ENCODE data around the gene KCNE3.

The KCNE3 gene

DNA sequence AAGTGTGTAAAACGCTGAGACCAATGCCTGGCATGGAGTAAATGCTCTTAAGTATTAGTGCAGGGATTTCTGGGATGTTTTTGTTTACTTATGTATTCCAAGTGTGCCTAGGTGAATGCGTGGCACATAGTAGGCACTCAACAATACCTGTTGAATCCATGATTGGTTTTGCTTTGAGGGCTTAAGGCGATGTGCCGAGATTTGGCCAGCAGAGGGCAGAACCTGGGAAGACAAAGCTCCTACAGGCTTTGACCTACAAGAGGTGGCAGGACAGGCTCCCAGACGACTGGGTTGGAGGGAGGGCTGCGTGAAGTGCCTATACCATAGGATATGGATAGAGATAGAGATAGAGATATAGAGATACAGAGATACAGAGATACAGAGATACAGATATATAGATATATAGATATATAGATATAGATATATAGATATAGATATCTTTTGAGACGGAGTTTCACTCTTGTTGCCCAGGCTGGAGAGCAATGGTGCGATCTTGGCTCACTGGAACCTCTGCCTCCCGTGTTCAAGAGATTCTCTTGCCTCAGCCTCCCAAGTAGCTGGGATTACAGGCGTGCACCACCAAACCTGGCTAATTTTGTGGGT is 13.9 kb downstream of the KCNE3 start:
- no peak for DNase-seq (ENCODE audit: insufficient read length)
- peak; percentile 75 for FAIRE-seq
- TF ChIP-seq TAF1 (IDR thresholded peaks at IDR 0.05; ENCODE audit: borderline replicate concordance, low read depth, low read length) (no peak), POLR2AphosphoS5 (IDR thresholded peaks at IDR 0.05; ENCODE audit: low read depth, low read length) (no peak), POLR2A (IDR thresholded peaks at IDR 0.05; ENCODE audit: low read depth, low read length) (no peak)

DNA sequence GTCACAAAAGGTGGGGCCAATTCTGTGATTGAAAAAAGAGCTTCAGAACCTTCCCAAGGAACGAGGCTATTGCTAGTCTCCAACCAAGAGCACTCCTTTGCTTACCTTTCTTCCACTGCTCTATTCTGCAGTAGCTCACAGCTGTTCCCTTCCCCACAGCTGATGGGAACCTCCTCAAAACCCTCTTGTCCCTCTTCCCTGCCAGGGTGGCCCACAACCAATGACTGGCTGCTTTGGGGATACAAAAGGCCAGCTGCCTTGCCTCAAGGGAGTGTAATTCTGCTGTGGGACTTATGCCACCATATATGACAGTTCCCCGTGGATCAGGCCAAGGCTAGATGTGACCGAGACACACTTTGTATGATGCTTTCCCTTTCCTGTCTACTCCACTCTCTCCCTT is 15.0 kb downstream of the KCNE3 start:
- no peak for TF ChIP-seq POLR2AphosphoS5 (IDR thresholded peaks at IDR 0.05; ENCODE audit: low read depth, low read length)
- no peak for TF ChIP-seq TAF1 (IDR thresholded peaks at IDR 0.05; ENCODE audit: borderline replicate concordance, low read depth, low read length)
- TF ChIP-seq POLR2A (IDR thresholded peaks at IDR 0.05; ENCODE audit: low read depth, low read length): no peak
- DNase-seq (ENCODE audit: insufficient read length) (no peak), FAIRE-seq (no peak)

DNA sequence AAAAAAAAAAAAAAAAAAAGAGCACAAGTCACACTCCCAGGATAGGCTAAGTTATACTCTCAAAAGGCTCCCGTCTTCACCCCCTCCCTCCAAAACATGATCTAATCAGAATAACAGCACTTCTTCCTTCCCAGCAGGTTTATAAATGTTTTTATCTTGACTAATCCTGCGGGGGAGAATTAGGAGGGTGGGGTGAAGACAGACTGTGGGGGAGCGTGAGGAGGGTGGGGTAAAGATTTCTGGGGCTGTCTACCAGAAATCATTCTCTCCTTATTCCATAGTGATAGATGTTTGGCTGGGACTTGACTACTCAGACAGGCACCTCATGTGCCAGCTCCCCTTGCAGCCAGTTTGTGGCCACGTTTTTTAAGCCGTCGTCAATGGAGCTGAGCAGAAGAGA is 17.0 kb downstream of the KCNE3 start:
- no peak for DNase-seq (ENCODE audit: insufficient read length)
- TF ChIP-seq POLR2A (IDR thresholded peaks at IDR 0.05; ENCODE audit: low read depth, low read length) (no peak), TAF1 (IDR thresholded peaks at IDR 0.05; ENCODE audit: borderline replicate concordance, low read depth, low read length) (no peak), POLR2AphosphoS5 (IDR thresholded peaks at IDR 0.05; ENCODE audit: low read depth, low read length) (no peak)
- no peak for FAIRE-seq

DNA sequence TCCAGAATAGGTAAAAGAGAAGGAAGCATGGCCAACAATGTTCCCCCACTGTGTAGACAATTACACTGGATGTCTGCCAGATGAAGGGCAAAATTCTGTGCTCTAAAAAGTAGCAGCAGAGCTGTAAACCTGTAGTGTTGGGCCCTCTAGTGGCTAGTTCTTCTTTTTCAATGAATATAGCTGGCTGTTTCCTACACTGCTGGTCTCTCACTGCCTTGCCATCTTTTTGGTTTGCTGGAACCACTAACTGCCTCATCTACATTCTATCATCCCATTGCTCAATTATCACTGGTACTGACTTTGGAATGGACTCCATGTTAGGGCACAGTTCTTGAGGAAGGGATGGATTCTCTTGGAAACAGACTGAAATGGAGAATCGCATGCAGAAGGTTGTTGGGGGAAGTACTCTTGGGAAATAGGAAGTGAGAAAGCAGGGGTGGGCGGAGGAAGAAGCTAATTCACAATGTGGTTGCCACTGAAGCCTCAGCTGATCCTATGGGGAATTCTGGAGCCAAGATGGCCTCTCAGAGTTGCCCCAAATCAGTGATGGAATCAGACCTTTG is 17.9 kb downstream of the KCNE3 start:
- FAIRE-seq: peak; percentile 88
- TF ChIP-seq POLR2AphosphoS5 (IDR thresholded peaks at IDR 0.05; ENCODE audit: low read depth, low read length): no peak
- no peak for TF ChIP-seq POLR2A (IDR thresholded peaks at IDR 0.05; ENCODE audit: low read depth, low read length)
- TF ChIP-seq TAF1 (IDR thresholded peaks at IDR 0.05; ENCODE audit: borderline replicate concordance, low read depth, low read length): no peak
- no peak for DNase-seq (ENCODE audit: insufficient read length)

DNA sequence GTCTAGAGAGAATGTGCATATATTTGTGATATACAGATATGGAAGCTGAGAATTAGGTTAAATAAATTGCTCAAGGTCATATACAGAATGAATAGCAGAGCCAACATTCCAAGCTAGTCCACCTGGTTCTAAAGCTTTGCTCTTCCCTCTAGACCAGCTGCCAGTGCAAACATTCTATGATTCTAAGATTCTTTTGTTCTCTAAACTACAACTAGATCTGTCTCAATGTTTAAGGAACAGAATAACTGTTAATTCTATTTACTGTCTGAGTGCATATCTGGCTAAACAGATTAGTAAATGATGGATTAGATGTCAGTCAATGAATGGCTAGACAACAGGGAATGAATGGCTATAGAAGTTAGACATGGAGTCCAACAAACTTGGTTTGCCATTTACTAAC is 19.6 kb downstream of the KCNE3 start:
- FAIRE-seq (no peak), DNase-seq (ENCODE audit: insufficient read length) (no peak)
- TF ChIP-seq TAF1 (IDR thresholded peaks at IDR 0.05; ENCODE audit: borderline replicate concordance, low read depth, low read length) (no peak), POLR2AphosphoS5 (IDR thresholded peaks at IDR 0.05; ENCODE audit: low read depth, low read length) (no peak), POLR2A (IDR thresholded peaks at IDR 0.05; ENCODE audit: low read depth, low read length) (no peak)

DNA sequence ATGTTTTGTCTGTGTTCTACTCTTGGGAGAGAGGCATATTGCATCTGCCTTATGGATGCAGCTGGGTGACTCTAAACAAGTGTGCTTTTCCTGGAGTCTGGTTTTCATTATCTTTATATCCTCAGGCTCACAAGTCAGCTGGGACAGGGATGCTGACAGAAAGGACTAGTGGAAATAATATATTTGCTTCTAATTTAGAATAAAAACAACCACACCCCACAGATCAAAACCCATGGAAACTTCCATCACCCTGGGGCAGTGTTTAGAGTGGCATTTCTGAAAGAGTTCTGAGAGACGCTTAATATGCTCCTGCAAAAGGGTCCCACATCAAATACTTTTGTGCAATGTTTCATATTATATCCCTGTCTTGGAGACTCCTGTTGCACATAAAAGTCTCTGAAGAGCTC is 20.8 kb downstream of the KCNE3 start:
- no peak for DNase-seq (ENCODE audit: insufficient read length)
- FAIRE-seq: no peak
- TF ChIP-seq TAF1 (IDR thresholded peaks at IDR 0.05; ENCODE audit: borderline replicate concordance, low read depth, low read length): no peak
- TF ChIP-seq POLR2AphosphoS5 (IDR thresholded peaks at IDR 0.05; ENCODE audit: low read depth, low read length): no peak
- no peak for TF ChIP-seq POLR2A (IDR thresholded peaks at IDR 0.05; ENCODE audit: low read depth, low read length)

DNA sequence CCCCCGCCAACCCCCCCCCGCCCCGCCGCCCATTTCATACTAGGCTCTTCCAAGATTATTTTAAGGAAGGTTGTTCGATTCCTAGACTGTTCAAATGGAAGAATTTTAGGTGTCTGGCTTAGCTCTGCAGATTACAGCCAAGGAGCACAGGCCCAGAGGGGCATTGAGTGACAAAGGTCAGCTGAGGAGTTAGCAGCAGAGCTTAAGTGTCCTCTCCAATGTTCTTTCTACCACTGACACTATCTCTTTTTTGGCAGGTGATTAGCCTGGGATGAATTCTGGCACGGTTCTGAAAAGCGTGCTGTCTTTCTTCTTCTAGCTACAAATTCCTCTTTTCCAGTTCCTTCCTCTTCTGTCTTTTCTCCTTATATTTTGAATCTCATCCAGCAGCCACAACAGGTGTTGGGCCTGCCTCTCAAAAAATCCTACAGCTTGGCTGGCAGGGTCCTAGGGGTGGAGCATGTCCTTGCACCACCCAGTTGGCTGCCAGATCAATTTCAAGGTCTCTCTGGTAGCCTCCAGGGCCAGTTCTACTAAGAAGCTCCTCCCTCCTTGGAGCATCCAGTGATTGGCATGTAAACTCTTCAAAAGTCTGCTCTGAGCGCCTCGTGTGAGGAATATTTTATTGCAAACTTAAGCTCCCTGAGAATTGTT is 23.0 kb downstream of the KCNE3 start:
- DNase-seq (ENCODE audit: insufficient read length) (no peak), FAIRE-seq (no peak)
- TF ChIP-seq POLR2AphosphoS5 (IDR thresholded peaks at IDR 0.05; ENCODE audit: low read depth, low read length): no peak
- no peak for TF ChIP-seq TAF1 (IDR thresholded peaks at IDR 0.05; ENCODE audit: borderline replicate concordance, low read depth, low read length)
- TF ChIP-seq POLR2A (IDR thresholded peaks at IDR 0.05; ENCODE audit: low read depth, low read length): no peak

DNA sequence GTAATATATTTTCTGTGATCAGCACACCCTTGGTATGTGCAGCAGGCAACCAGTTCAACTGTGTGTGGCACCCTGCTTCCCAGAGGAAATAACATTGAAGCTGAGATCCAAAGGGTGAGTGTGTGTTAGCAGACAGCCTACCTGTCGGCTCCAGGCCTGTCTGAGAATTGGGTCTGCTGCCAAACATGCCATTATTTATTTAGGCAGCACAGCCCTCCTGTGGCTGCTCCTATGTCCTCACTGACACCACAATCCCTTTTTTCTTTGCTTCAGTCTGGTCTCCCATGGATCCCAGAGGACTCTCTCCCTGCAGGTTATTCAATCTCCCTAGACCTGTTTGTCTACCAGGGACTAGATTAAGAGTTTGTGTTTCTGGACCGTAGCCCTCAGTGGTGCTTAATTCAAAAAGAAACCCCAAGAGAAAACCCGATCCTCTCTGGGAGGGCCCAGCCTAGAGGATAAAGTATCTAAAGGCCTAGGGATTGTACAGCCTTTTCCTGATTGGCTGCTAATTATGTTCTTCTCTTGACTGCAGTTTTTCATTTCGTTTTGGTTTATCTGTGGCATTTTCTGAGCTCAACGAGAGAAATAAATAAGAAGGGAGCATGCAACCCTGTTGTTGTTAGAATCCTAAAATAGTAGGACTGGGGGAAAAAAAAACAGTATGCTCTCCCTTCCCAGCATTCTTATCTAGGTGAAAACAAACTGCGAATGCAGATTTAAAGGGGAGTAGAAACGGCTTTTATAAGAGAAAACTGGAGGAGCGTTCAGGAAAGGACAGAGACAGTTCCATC is 24.1 kb downstream of the KCNE3 start:
- FAIRE-seq (no peak), DNase-seq (ENCODE audit: insufficient read length) (no peak)
- TF ChIP-seq POLR2A (IDR thresholded peaks at IDR 0.05; ENCODE audit: low read depth, low read length) (no peak), POLR2AphosphoS5 (IDR thresholded peaks at IDR 0.05; ENCODE audit: low read depth, low read length) (no peak), TAF1 (IDR thresholded peaks at IDR 0.05; ENCODE audit: borderline replicate concordance, low read depth, low read length) (no peak)

DNA sequence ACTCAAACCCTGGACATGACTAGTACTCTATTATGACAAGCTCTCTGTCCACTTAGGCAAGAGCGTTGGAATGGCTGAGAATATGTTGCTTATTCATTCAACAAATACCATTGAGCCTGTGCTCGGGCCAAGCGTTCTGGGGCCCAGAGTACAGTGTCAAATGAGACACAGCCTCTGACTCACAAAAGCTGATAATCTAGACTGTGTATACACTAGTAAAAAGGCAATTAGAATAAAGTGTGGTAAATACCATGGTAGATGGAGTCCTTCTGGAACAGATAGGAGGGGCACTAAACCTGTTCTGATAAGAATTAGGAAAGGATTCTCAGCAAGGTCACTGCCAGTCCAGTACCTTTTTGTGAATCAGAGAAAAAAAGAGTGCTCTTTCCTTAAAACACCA is 24.7 kb downstream of the KCNE3 start:
- DNase-seq (ENCODE audit: insufficient read length) (no peak), FAIRE-seq (no peak)
- no peak for TF ChIP-seq POLR2AphosphoS5 (IDR thresholded peaks at IDR 0.05; ENCODE audit: low read depth, low read length)
- TF ChIP-seq POLR2A (IDR thresholded peaks at IDR 0.05; ENCODE audit: low read depth, low read length): no peak
- TF ChIP-seq TAF1 (IDR thresholded peaks at IDR 0.05; ENCODE audit: borderline replicate concordance, low read depth, low read length): no peak

DNA sequence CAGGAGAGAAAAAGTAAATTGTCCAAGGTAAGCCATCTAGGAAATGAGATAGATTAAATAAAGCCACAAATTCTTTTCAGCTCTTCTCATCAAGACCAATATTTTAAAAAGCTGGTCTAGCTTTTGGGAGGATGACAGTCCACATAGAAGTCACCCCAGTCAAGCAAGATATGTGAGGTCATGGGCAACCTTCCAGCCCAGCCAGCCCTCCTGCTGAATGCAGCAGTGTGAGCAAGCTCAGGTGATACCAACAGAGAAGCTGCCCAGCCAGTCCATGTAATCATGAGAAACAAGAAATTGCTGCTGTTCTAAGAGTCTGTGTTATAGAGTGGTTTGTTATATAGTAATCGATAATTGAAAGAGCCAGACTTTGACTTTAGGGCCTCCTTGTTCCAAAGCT is 28.7 kb downstream of the KCNE3 start:
- FAIRE-seq: no peak
- no peak for TF ChIP-seq TAF1 (IDR thresholded peaks at IDR 0.05; ENCODE audit: borderline replicate concordance, low read depth, low read length)
- TF ChIP-seq POLR2AphosphoS5 (IDR thresholded peaks at IDR 0.05; ENCODE audit: low read depth, low read length): no peak
- TF ChIP-seq POLR2A (IDR thresholded peaks at IDR 0.05; ENCODE audit: low read depth, low read length): no peak
- no peak for DNase-seq (ENCODE audit: insufficient read length)

DNA sequence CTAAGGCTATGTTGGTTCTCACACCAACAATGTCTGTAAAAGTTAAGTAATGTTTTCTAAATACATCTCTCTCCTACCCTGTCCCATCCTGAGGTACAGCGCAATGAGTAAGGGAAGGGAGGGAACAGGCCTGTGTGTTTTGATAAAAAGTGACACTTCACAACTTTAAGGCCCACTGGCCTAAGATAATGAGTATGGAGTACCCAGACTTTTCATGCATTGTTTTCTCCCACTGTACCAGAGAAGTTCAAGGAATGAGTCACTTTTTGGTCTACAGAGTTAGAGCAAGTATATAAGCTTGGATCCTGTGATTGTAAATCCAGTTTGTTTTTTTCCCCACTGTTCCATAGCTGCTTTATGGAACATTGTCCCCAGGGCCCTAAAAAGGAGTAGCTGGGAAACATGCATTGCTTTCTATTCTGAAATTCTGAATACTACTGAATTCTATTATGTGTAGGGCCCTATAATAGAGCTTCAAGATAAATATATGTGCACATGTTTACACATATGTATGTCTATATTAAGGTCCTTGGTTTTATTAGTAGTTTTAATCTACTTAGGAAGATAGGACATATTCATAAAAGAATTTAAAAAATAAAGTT is 29.8 kb downstream of the KCNE3 start:
- TF ChIP-seq TAF1 (IDR thresholded peaks at IDR 0.05; ENCODE audit: borderline replicate concordance, low read depth, low read length) (no peak), POLR2A (IDR thresholded peaks at IDR 0.05; ENCODE audit: low read depth, low read length) (no peak), POLR2AphosphoS5 (IDR thresholded peaks at IDR 0.05; ENCODE audit: low read depth, low read length) (no peak)
- FAIRE-seq: no peak

More for the DNA sequence above, 29.8 kb downstream of the KCNE3 start:
- no peak for DNase-seq (ENCODE audit: insufficient read length)

All from GM12892 (cell line).